ENCODE data around the gene DPP8.
"Not testable (repeated sequence)": the region's sequence is repeated elsewhere in the genome, so short reads cannot be mapped to it uniquely, and the experiment has no call there.

The DPP8 gene

GRCh38 chr15:65516997-65517865 is at the start of gene DPP8:
TSS of gene DPP8 (minus strand) at chr15:65517689. CDS start at chr15:65512553, 5,136 bp downstream.
- DNase-seq = peak; percentile 91 to 99 (median 96)
- intact Hi-C loops (cut with DNase I) = loop anchor here (1.0 kb wide), 1 partner anchor 13 kb away; the partner anchor contains the start of gene HACD3

DNA sequence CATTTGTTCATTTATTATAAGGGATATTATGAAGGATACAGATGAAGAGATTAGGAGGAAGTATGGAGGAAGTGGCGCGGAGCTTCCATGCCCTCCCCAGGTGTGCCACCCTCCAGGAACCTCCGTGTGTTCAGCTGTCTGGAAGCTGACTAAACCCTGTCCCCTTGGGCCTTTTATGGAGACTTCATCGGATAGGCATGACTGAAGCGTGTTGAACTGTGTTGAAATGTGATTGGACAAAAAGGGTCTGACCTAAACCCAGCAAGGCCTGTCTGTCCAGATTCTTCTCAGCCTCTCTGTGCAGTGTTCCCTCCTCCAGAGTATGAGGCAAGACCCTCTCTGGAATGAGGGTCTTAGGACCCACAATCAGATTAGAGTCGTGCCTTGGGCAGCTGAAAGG is 44.4 kb upstream of the DPP8 start:
- no peak for DNase-seq

DNA sequence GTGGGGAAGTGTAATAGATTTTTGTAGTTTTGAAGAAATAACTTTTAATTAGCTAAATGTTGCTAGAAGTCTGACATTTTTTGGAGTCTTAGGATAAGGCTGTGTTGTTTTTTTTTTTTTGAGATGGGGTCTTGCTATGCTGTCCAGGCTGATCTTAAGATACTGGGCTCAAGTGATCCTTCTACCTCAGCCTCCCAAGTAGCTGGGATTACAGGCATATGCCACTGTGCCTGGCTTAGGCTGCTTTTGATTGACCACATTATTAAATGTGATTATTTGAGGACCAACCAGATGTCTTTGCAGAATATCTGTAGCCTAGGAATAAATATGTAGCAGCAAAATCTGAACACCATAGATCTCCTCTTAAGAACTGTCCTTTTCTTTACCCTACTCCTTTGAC is 42.5 kb upstream of the DPP8 start:
- intact Hi-C loops (cut with DNase I) = no loop called here
- DNase-seq = no peak

More for the DNA sequence above, 44.4 kb upstream of the DPP8 start:
- intact Hi-C loops (cut with DNase I) = no loop called here

DNA sequence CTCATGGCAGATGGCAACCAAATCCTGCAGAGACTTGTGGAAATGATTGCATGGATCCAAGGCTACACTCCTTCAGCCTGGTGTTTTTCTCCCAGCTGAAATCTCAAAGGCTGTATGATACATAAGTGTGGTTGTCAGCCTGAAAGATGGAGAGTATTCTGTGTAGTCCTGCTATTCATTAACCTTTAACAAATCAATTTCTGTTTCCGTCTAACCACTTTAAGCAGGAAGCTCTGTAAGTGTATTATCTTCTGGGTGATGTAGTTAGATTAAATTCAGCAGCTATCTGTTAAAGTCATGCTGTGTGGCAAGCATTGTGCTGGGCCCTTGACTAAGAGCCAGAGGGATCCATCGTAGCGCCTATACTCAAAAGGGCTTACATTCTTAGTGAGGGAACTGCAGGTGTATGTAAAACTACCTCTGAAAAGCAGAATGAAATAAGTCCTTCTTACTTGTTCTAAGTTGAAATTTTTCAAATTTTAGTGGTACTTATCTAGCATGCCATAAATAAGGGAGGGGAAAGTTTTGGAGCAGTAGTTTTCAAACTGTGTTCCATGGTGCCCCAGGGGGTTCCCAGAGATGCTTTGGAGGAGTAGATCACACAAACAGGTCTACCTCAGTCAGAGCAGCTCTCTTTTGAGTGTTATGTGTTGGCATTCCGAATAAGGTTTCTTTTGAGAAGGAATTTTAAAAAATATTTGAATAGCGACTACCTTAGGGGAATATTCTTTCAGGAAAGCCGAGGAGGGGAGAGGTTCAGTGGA is 41.7 kb upstream of the DPP8 start:
- intact Hi-C loops (cut with DNase I) = no loop called here
- no peak for DNase-seq

- no peak for DNase-seq
- intact Hi-C loops (cut with DNase I) = no loop called here
Measured at GRCh38 chr15:65558336-65558735, 40.8 kb upstream of the DPP8 start.

GRCh38 chr15:65556622-65557021 is 39.1 kb upstream of the DPP8 start:
- intact Hi-C loops (cut with DNase I) = no loop called here
- DNase-seq = no peak

DNA sequence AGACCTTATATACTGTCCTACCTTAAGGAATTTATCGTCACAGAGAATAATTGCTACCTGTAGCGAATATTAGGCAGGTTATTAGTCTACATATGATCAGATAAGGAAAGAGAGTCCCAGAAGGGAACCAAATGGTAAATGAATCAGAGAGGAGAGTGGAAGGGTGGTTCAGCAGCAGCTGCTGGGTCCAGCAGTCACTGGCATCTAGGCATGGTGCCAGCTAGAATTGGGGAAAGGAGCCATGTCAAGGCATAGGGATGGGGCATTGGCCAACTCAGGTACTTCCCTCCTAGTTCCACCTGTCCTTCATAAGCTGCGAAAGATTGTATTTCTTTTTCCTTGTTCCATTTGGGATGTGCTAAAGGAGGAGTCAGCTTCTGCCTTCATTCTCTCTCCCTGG is 36.2 kb upstream of the DPP8 start:
- intact Hi-C loops (cut with DNase I) = no loop called here
- DNase-seq = no peak

- DNase-seq; intact Hi-C loops (cut with DNase I): not testable (repeated sequence)
Measured at GRCh38 chr15:65552851-65553250, 35.4 kb upstream of the DPP8 start.

- intact Hi-C loops (cut with DNase I) = no loop called here
- DNase-seq = no peak
Measured at GRCh38 chr15:65551183-65551582, 33.7 kb upstream of the DPP8 start.

DNA sequence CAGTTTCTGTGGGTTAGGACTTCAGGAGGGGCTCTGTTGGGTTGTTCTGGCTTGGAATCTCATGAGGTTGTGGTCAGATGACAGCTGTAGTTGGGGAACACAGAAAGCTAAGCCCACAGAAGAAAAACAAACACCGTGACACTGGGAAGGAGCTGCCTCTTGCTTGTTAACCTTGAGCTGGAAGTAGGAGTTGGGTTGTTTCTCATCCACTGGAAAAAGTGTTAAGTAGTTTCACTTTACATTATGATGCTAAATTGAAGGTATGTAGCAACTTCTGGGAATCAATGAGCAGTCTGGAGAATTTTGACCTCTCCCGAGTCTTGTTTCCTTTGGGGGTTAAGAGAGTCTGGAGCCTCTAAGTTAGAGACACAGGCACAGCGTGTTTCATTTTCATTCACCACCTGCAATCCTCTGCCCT is 33.2 kb upstream of the DPP8 start:
- DNase-seq = no peak
- intact Hi-C loops (cut with DNase I) = no loop called here

DNA sequence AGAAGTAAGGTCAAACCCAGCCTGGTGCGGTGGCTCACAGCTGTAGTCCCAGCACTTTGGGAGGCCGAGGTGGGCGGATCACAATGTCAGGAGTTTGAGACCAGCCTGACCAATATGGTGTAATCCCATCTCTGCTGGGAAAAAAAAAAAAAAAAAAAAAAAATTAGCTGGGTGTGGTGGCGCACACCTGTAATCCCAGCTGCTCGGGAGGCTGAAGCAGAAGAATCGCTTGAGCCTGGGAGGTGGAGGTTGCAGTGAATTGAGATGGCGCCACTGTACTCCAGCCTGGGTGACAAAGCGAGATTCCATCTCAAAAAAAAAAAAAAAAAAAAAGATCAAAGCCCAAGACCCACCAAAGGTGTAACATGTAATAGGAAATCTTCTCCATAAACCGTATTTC is 31.8 kb upstream of the DPP8 start:
- intact Hi-C loops (cut with DNase I); DNase-seq: not testable (repeated sequence)

GRCh38 chr15:65547841-65548240 is 30.4 kb upstream of the DPP8 start:
- intact Hi-C loops (cut with DNase I) = no loop called here

DNA sequence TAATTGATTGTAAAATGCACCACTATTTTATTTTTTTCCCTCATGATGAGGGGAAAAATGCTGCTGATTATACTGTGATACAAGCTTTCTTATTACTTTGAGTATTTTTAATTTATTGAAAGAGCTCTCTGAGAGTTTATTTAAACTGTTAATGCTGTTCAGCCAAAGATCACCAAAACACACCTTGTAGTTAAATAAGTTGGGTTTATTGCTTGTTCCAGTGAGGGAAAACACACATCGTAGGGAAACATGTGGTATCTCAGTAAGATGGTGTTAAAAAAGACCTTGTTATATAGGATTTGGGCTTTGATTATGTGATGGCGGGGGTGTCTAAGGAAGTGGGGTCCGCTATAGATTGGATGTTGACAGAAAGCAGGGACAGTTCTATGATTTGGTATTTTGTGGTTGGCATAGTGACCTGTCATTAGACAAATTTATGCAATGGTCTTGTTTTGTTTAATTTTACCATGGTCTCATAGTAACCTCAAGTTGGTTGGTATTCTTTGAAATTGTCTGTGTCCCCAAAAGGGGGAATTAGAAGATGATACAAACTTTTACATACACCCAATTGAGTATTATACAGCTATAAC is 23.8 kb upstream of the DPP8 start:
- intact Hi-C loops (cut with DNase I) = no loop called here
- no peak for DNase-seq

More at GRCh38 chr15:65547841-65548240, 30.4 kb upstream of the DPP8 start:
- DNase-seq = no peak

- no peak for DNase-seq
- intact Hi-C loops (cut with DNase I) = no loop called here
Measured at GRCh38 chr15:65540314-65540713, 22.8 kb upstream of the DPP8 start.

DNA sequence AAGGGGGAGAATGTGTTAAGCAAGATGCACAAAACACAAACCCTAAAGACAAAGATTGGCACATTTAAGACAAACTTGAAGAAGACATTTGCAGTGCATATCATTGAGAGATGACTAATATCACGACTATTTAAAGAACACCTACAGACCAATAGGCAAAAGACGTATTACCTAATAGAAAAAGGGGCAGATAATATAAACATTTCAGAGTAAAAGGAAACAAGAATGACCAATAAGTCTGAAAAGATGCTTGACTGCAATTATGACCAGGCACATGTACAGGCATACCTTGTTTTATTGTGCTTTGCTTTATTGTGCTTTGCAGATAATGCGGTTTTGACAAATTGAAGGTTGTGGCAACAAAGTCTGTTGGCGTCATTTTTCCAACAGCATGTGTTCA is 17.7 kb upstream of the DPP8 start:
- intact Hi-C loops (cut with DNase I) = loop anchor here (10.0 kb wide), 1 partner anchor 80 kb away; the partner anchor contains the start of gene INTS14
- no peak for DNase-seq

- intact Hi-C loops (cut with DNase I) = loop anchor here (10.0 kb wide), 1 partner anchor 82 kb away; the partner anchor contains the start of gene INTS14
- DNase-seq = no peak
Measured at GRCh38 chr15:65533057-65533756, 15.7 kb upstream of the DPP8 start.

- intact Hi-C loops (cut with DNase I) = loop anchor here (10.0 kb wide), 1 partner anchor 82 kb away; the partner anchor contains the start of gene INTS14
- DNase-seq = no peak
Measured at GRCh38 chr15:65532738-65533051, 15.2 kb upstream of the DPP8 start.

GRCh38 chr15:65530318-65531111 is 13.0 kb upstream of the DPP8 start, which contains the start of gene HACD3:
TSS of gene HACD3 (plus strand) at chr15:65530463. CDS start at chr15:65530632, 169 bp downstream.
- intact Hi-C loops (cut with DNase I) = loop anchor here (1.0 to 10.0 kb wide), 2 partner anchors 13 to 84 kb away; partner anchors contain the start of genes DPP8 and INTS14
- DNase-seq = peak; percentile 78 to 98 (median 84)

- DNase-seq = no peak
- intact Hi-C loops (cut with DNase I) = loop anchor here (1.0 to 10.0 kb wide), 2 partner anchors 13 to 85 kb away; partner anchors contain the start of genes DPP8 and INTS14
Measured at GRCh38 chr15:65529762-65530317, 12.4 kb upstream of the DPP8 start.
